HL-60 (cell line): ENCODE data around the gene SCIN.

Experiments used
- DNase-seq, 2 experiments: peaks; one replicate each; pipeline ENCODE4 v3.0.0-alpha.2; 2010 to 2020; ENCODE audit warnings: low read depth in 1 of 2, low spot score in 1 of 2
- H3K27ac ChIP-seq: fragments of 250-450 bp; sonication (Bioruptor Pico); replicated peaks from 2 replicates; pipeline ENCODE4 v1.5.1; 2020; ENCODE audit warnings: mild to moderate bottlenecking, moderate library complexity
- H3K27me3 ChIP-seq: fragments of 250-450 bp; sonication (Bioruptor Pico); 2 replicates; pipeline ENCODE4 v1.5.1; 2021; ENCODE audit warnings: mild to moderate bottlenecking, moderate library complexity; ENCODE audit not compliant: insufficient read depth, poor library complexity, severe bottlenecking
- H3K4me3 ChIP-seq: replicated peaks from 2 replicates; pipeline ENCODE4 v1.5.1; 2011; ENCODE audit warnings: mild to moderate bottlenecking, control low read depth, low read length; ENCODE audit not compliant: insufficient read depth
- GABPA ChIP-seq: IDR thresholded peaks from 2 replicates; pipeline ENCODE4 v1.6.1; 2012; ENCODE audit warnings: low read depth
- POLR2AphosphoS5 ChIP-seq: IDR thresholded peaks from 2 replicates; pipeline ENCODE4 v1.6.1; 2012; ENCODE audit warnings: low read depth
- SPI1 ChIP-seq: IDR thresholded peaks from 2 replicates; pipeline ENCODE4 v1.6.1; 2012; ENCODE audit warnings: low read depth, mild to moderate bottlenecking, borderline replicate concordance
- TF ChIP-seq, protein P1 (sequence below): IDR thresholded peaks from one replicate; pipeline ENCODE4 v1.5.1; 2011; ENCODE audit warnings: low read length, control low read depth, inconsistent platforms; ENCODE audit not compliant: insufficient read depth
- TF ChIP-seq, protein P2 (sequence below): IDR thresholded peaks from 2 replicates; pipeline ENCODE4 v1.6.1; 2012; ENCODE audit warnings: low read depth; ENCODE audit not compliant: insufficient replicate concordance

SCIN gene

DNA sequence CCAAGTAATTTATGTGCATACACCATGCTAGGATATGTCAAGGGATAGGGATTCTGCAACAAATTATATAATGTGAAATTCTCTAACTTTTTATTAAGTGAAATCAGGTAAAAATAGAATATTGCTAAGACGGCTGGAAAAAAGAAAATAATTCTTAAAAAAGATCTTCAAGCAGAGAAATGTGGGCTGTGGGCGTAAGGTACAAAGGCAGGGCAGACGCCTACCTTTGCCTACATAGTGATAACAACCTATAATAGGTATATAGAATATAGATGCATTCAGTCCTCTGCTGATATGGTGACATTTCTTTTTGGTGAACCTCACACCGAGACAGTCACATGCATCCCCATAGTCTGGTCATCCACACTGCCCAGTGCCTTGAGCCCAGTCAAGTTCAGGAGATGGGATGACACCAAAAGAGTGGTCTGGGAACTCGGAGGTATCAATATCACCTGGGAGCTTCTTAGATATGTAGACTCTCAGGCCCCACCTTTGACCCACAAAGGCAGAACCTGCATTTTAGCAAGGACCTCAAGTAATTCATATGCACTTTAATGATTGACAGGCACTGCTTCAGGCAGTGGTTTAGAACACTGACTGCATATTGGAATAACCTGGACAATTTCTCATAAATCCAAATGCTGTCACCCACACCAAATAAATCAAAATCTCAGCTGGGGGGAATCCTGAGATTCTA is 59.4 kb downstream of the SCIN start:
- Histone ChIP-seq H3K27ac (no peak overlapping the region), H3K4me3 (no peak overlapping the region), H3K27me3 (no peaks in the 10 kb centered on the region)
- no peak for TF ChIP-seq GABPA
- TF ChIP-seq POLR2AphosphoS5: no peak
- TF ChIP-seq SPI1: no peak
- TF ChIP-seq, protein P1, sequence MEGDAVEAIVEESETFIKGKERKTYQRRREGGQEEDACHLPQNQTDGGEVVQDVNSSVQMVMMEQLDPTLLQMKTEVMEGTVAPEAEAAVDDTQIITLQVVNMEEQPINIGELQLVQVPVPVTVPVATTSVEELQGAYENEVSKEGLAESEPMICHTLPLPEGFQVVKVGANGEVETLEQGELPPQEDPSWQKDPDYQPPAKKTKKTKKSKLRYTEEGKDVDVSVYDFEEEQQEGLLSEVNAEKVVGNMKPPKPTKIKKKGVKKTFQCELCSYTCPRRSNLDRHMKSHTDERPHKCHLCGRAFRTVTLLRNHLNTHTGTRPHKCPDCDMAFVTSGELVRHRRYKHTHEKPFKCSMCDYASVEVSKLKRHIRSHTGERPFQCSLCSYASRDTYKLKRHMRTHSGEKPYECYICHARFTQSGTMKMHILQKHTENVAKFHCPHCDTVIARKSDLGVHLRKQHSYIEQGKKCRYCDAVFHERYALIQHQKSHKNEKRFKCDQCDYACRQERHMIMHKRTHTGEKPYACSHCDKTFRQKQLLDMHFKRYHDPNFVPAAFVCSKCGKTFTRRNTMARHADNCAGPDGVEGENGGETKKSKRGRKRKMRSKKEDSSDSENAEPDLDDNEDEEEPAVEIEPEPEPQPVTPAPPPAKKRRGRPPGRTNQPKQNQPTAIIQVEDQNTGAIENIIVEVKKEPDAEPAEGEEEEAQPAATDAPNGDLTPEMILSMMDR: no peak
- TF ChIP-seq, protein P2, sequence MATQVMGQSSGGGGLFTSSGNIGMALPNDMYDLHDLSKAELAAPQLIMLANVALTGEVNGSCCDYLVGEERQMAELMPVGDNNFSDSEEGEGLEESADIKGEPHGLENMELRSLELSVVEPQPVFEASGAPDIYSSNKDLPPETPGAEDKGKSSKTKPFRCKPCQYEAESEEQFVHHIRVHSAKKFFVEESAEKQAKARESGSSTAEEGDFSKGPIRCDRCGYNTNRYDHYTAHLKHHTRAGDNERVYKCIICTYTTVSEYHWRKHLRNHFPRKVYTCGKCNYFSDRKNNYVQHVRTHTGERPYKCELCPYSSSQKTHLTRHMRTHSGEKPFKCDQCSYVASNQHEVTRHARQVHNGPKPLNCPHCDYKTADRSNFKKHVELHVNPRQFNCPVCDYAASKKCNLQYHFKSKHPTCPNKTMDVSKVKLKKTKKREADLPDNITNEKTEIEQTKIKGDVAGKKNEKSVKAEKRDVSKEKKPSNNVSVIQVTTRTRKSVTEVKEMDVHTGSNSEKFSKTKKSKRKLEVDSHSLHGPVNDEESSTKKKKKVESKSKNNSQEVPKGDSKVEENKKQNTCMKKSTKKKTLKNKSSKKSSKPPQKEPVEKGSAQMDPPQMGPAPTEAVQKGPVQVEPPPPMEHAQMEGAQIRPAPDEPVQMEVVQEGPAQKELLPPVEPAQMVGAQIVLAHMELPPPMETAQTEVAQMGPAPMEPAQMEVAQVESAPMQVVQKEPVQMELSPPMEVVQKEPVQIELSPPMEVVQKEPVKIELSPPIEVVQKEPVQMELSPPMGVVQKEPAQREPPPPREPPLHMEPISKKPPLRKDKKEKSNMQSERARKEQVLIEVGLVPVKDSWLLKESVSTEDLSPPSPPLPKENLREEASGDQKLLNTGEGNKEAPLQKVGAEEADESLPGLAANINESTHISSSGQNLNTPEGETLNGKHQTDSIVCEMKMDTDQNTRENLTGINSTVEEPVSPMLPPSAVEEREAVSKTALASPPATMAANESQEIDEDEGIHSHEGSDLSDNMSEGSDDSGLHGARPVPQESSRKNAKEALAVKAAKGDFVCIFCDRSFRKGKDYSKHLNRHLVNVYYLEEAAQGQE: no peak
- DNase-seq: no peak

DNA sequence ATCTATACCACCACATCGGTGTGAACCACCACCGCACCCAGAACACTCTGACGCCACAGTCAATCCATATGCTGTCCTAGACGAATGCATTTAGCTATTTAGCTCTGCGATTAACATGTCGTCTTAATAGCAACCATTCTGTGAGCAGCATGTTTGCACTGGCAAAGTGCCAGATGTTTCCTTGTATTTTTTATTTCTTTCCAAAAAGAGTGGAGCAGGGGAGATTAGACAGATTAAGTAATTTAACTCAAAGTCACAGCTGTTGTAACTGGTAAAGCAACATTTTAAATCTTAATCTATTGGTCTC is 59.9 kb downstream of the SCIN start:
- TF ChIP-seq GABPA (no peak), POLR2AphosphoS5 (no peak)
- TF ChIP-seq, protein P2: no peak
- DNase-seq: no peak
- Histone ChIP-seq H3K4me3 (no peak overlapping the region), H3K27me3 (no peaks in the 10 kb centered on the region), H3K27ac (no peak overlapping the region)

DNA sequence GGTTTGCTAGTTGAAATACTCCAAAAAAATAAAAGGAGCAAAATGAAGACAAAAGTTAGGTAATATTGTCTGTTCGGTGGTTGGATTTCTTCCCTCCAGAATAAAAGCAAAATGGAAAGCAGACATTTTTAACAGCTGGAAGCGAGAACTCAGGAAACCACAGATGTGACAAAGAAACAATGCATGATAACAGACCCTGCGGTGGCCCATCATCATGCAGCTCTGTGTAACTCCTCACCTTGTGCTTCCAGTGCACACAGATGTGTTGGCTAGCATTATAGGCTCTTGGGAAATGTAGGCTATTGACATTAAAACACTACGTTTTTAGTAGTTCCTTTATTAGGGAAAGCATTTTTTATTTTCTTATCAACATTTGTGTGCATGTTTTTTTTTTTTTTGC is 63.1 kb downstream of the SCIN start:
- no peak for DNase-seq
- Histone ChIP-seq H3K4me3 (no peak overlapping the region), H3K27ac (no peak overlapping the region), H3K27me3 (no peaks in the 10 kb centered on the region)
- TF ChIP-seq SPI1 (no peak), POLR2AphosphoS5 (no peak), GABPA (no peak)
- TF ChIP-seq, protein P2: no peak
- TF ChIP-seq, protein P1: no peak
